ENCODE results near the gene PCED1A. TPM values are rescaled to one million over a fixed set of nuclear protein-coding genes. Genes with fewer than 3 reads are reported as not detected.
"Not testable (repeated sequence)": the region's sequence is repeated elsewhere in the genome, so short reads cannot be mapped to it uniquely, and the experiment has no call there.

PCED1A gene
- total and polyA plus RNA-seq, 4 donors: 19.2 to 178 (median 39.6) TPM

DNA sequence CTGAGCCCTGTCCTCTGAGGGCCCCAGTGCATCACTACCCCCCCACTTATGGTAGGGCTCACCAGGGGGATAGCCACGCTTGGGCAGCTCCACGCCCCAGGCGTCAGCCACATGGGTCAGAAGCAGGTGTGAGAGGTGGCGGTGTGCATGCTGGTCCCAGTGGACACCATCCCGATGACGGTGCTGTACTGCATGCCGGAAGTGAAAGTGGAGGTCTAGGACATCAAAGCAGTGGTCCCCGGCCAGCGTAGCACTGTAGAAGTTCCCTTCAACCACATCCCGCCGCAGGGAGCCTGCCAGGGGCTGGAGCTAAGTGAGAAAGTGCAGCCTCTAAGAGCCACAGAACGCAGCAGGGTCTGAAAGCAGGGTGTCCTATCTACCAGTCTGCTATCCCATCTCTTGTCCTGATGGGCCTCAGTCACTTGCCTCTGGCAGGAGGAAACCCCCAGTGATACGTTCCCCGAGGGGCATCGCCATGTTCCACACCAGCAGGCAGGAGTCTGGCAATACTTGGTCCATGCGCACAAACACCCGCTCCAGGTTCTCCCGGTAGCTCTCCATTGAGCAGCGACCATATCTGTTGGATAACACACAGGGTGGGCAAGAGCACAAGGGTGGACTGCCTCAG, 2.2 kb downstream of the PCED1A start:
- no peak for DNase-seq
- intact Hi-C loops (cut with DNase I): loop anchor here in 1 of 2 donors (10.0 kb wide), 1 partner anchor 313 kb away; no protein-coding TSS in a partner anchor
- H3K4me3 ChIP-seq (ENCODE audit: low read length in 2 of 2): no peak overlapping the region
- no peak for ATAC-seq (ENCODE audit: low FRiP score)
- no peaks in the 10 kb centered on the region for H3K36me3 ChIP-seq (ENCODE audit: control insufficient read depth in 1 of 2, insufficient read depth in 2 of 2, low read length in 1 of 2)
- 97 to 98% methylated on average over 19 of the region's 19 CpGs for WGBS, 2 donors
- no peak overlapping the region for H3K27ac ChIP-seq (ENCODE audit: low read depth in 1 of 2, low read length in 2 of 2)
- no peaks in the 10 kb centered on the region for H3K27me3 ChIP-seq (ENCODE audit: control insufficient read depth in 1 of 2, insufficient read depth in 2 of 2, low read length in 1 of 2)
- no peaks in the 10 kb centered on the region for H3K4me1 ChIP-seq (ENCODE audit: control insufficient read depth in 1 of 2, insufficient read depth in 2 of 2, low read length in 2 of 2)
- no peaks in the 10 kb centered on the region for H3K9me3 ChIP-seq (ENCODE audit: control insufficient read depth, low read length)

GRCh38 chr20:2837221-2837960, 3.1 kb downstream of the PCED1A start:
- intact Hi-C loops (cut with DNase I): loop anchor here in 1 of 2 donors (10.0 kb wide), 1 partner anchor 313 kb away; no protein-coding TSS in a partner anchor
- no peak for DNase-seq
- WGBS, 2 donors: 85 to 91% methylated on average over 6 of the region's 6 CpGs

DNA sequence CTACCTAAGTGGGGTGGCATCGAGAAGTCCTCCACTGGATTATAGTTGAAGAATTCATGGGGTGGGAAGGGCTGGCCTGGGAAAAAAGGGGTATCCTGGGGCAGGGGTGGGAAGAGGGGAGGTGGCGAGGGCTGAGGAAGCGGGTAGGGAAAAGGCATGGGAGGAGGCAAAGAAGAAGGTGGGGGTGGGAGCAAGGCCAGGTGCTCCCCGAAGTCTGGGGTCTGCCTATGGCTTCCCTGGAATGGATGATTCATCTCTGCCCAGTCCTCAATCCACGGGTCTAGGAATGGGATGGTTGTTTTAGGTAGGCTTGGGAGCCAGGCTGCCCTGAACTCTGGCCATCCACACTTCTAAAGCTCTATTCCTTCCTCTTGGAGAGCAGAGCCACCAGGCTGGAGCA, 4.4 kb downstream of the PCED1A start:
- intact Hi-C loops (cut with DNase I): loop anchor here in 1 of 2 donors (10.0 kb wide), 1 partner anchor 311 kb away; no protein-coding TSS in a partner anchor
- 83 to 92% methylated on average over 5 of the region's 5 CpGs for WGBS, 2 donors

More at GRCh38 chr20:2837221-2837960, 3.1 kb downstream of the PCED1A start:
- no peaks in the 10 kb centered on the region for H3K36me3 ChIP-seq (ENCODE audit: control insufficient read depth in 1 of 2, insufficient read depth in 2 of 2, low read length in 1 of 2)
- H3K27ac ChIP-seq (ENCODE audit: low read depth in 1 of 2, low read length in 2 of 2): no peak overlapping the region
- no peak overlapping the region for H3K4me3 ChIP-seq (ENCODE audit: low read length in 2 of 2)
- H3K9me3 ChIP-seq (ENCODE audit: control insufficient read depth, low read length): no peaks in the 10 kb centered on the region
- ATAC-seq (ENCODE audit: low FRiP score): no peak
- H3K27me3 ChIP-seq (ENCODE audit: control insufficient read depth in 1 of 2, insufficient read depth in 2 of 2, low read length in 1 of 2): no peaks in the 10 kb centered on the region
- no peaks in the 10 kb centered on the region for H3K4me1 ChIP-seq (ENCODE audit: control insufficient read depth in 1 of 2, insufficient read depth in 2 of 2, low read length in 2 of 2)

GRCh38 chr20:2835331-2835796, 5.1 kb downstream of the PCED1A start:
- no peak for ATAC-seq (ENCODE audit: low FRiP score)

More for the DNA sequence above, 4.4 kb downstream of the PCED1A start:
- DNase-seq (no peak), ATAC-seq (ENCODE audit: low FRiP score) (no peak)
- Histone ChIP-seq H3K27me3 (ENCODE audit: control insufficient read depth in 1 of 2, insufficient read depth in 2 of 2, low read length in 1 of 2) (no peaks in the 10 kb centered on the region), H3K9me3 (ENCODE audit: control insufficient read depth, low read length) (no peaks in the 10 kb centered on the region), H3K4me1 (ENCODE audit: control insufficient read depth in 1 of 2, insufficient read depth in 2 of 2, low read length in 2 of 2) (no peaks in the 10 kb centered on the region), H3K4me3 (ENCODE audit: low read length in 2 of 2) (no peak overlapping the region), H3K36me3 (ENCODE audit: control insufficient read depth in 1 of 2, insufficient read depth in 2 of 2, low read length in 1 of 2) (no peaks in the 10 kb centered on the region), H3K27ac (ENCODE audit: low read depth in 1 of 2, low read length in 2 of 2) (no peak overlapping the region)

GRCh38 chr20:2834401-2835110, 5.9 kb downstream of the PCED1A start:
- 92 to 97% methylated on average over 14 of the region's 14 CpGs for WGBS, 2 donors
- H3K4me1 ChIP-seq (ENCODE audit: control insufficient read depth in 1 of 2, insufficient read depth in 2 of 2, low read length in 2 of 2): no peaks in the 10 kb centered on the region
- ATAC-seq (ENCODE audit: low FRiP score): no peak
- no peak overlapping the region for H3K4me3 ChIP-seq (ENCODE audit: low read length in 2 of 2)
- intact Hi-C loops (cut with DNase I): loop anchor here (5.0 to 10.0 kb wide), 2 partner anchors 67 to 310 kb away; no protein-coding TSS in a partner anchor
- H3K9me3 ChIP-seq (ENCODE audit: control insufficient read depth, low read length): no peaks in the 10 kb centered on the region
- no peak overlapping the region for H3K27ac ChIP-seq (ENCODE audit: low read depth in 1 of 2, low read length in 2 of 2)
- no peaks in the 10 kb centered on the region for H3K27me3 ChIP-seq (ENCODE audit: control insufficient read depth in 1 of 2, insufficient read depth in 2 of 2, low read length in 1 of 2)
- no peak for DNase-seq
- no peaks in the 10 kb centered on the region for H3K36me3 ChIP-seq (ENCODE audit: control insufficient read depth in 1 of 2, insufficient read depth in 2 of 2, low read length in 1 of 2)

More at GRCh38 chr20:2835331-2835796, 5.1 kb downstream of the PCED1A start:
- Histone ChIP-seq H3K27me3 (ENCODE audit: control insufficient read depth in 1 of 2, insufficient read depth in 2 of 2, low read length in 1 of 2) (no peaks in the 10 kb centered on the region), H3K4me3 (ENCODE audit: low read length in 2 of 2) (no peak overlapping the region), H3K27ac (ENCODE audit: low read depth in 1 of 2, low read length in 2 of 2) (no peak overlapping the region), H3K9me3 (ENCODE audit: control insufficient read depth, low read length) (no peaks in the 10 kb centered on the region), H3K4me1 (ENCODE audit: control insufficient read depth in 1 of 2, insufficient read depth in 2 of 2, low read length in 2 of 2) (no peaks in the 10 kb centered on the region), H3K36me3 (ENCODE audit: control insufficient read depth in 1 of 2, insufficient read depth in 2 of 2, low read length in 1 of 2) (no peaks in the 10 kb centered on the region)
- intact Hi-C loops (cut with DNase I): loop anchor here in 1 of 2 donors (10.0 kb wide), 1 partner anchor 311 kb away; no protein-coding TSS in a partner anchor
- no peak for DNase-seq
- 92 to 95% methylated on average over 6 of the region's 6 CpGs for WGBS, 2 donors

- H3K27ac ChIP-seq (ENCODE audit: low read depth in 1 of 2, low read length in 2 of 2): no peak overlapping the region
- no peaks in the 10 kb centered on the region for H3K36me3 ChIP-seq (ENCODE audit: control insufficient read depth in 1 of 2, insufficient read depth in 2 of 2, low read length in 1 of 2)
- no peaks in the 10 kb centered on the region for H3K27me3 ChIP-seq (ENCODE audit: control insufficient read depth in 1 of 2, insufficient read depth in 2 of 2, low read length in 1 of 2)
- H3K9me3 ChIP-seq (ENCODE audit: control insufficient read depth, low read length): no peaks in the 10 kb centered on the region
- H3K4me1 ChIP-seq (ENCODE audit: control insufficient read depth in 1 of 2, insufficient read depth in 2 of 2, low read length in 2 of 2): no peaks in the 10 kb centered on the region
- H3K4me3 ChIP-seq (ENCODE audit: low read length in 2 of 2): no peak overlapping the region
- DNase-seq: no peak
- ATAC-seq (ENCODE audit: low FRiP score): no peak
- intact Hi-C loops (cut with DNase I): loop anchor here (5.0 to 10.0 kb wide), 2 partner anchors 66 to 309 kb away; no protein-coding TSS in a partner anchor
- WGBS, 2 donors: 78 to 83% methylated on average over 1 of the region's 1 CpG
These were observed 6.7 kb downstream of the PCED1A start for GRCh38 chr20:2833761-2834160.

- H3K9me3 ChIP-seq (ENCODE audit: control insufficient read depth, low read length); H3K4me1 ChIP-seq (ENCODE audit: control insufficient read depth in 1 of 2, insufficient read depth in 2 of 2, low read length in 2 of 2); H3K27me3 ChIP-seq (ENCODE audit: control insufficient read depth in 1 of 2, insufficient read depth in 2 of 2, low read length in 1 of 2); H3K27ac ChIP-seq (ENCODE audit: low read depth in 1 of 2, low read length in 2 of 2); H3K36me3 ChIP-seq (ENCODE audit: control insufficient read depth in 1 of 2, insufficient read depth in 2 of 2, low read length in 1 of 2); H3K4me3 ChIP-seq (ENCODE audit: low read length in 2 of 2); DNase-seq; ATAC-seq (ENCODE audit: low FRiP score): not testable (repeated sequence)
- intact Hi-C loops (cut with DNase I): loop anchor here (5.0 to 10.0 kb wide), 2 partner anchors 64 to 306 kb away; no protein-coding TSS in a partner anchor
- 75 to 78% methylated on average over 7 of the region's 7 CpGs for WGBS, 2 donors
These were observed 9.2 kb downstream of the PCED1A start for GRCh38 chr20:2831206-2831605.

GRCh38 chr20:2829376-2829775, 11.1 kb downstream of the PCED1A start:
- H3K4me3 ChIP-seq (ENCODE audit: low read length in 2 of 2): no peak overlapping the region
- H3K27me3 ChIP-seq (ENCODE audit: control insufficient read depth in 1 of 2, insufficient read depth in 2 of 2, low read length in 1 of 2): no peaks in the 10 kb centered on the region
- WGBS, 2 donors: 74 to 77% methylated on average over 6 of the region's 6 CpGs
- H3K27ac ChIP-seq (ENCODE audit: low read depth in 1 of 2, low read length in 2 of 2): no peak overlapping the region
- H3K9me3 ChIP-seq (ENCODE audit: control insufficient read depth, low read length): no peaks in the 10 kb centered on the region
- no peaks in the 10 kb centered on the region for H3K4me1 ChIP-seq (ENCODE audit: control insufficient read depth in 1 of 2, insufficient read depth in 2 of 2, low read length in 2 of 2)
- no peak for DNase-seq
- ATAC-seq (ENCODE audit: low FRiP score): no peak
- intact Hi-C loops (cut with DNase I): no loop called here
- H3K36me3 ChIP-seq (ENCODE audit: control insufficient read depth in 1 of 2, insufficient read depth in 2 of 2, low read length in 1 of 2): no peaks in the 10 kb centered on the region
